PC-3 (cell line): ENCODE data around the gene USP8. TPM values are rescaled to one million over a fixed set of nuclear protein-coding genes. Genes with fewer than 3 reads are reported as not detected.

Experiments used
- ATAC-seq: fragments of 200-7000 bp; cut with Tn5 transposase; 2 replicates; pipeline ENCODE4 v1.9.1; 2020; ENCODE audit warnings: mild to moderate bottlenecking, moderate library complexity
- BruUV-seq: library from RNA; stranded (reverse); fragments of 400-500 nt; replicated peaks from 2 replicates; lab custom pipeline; 2021; lab: Mats Ljungman, UMichigan
- CTCF ChIA-PET: fragments of 300-600 bp; sonication (Branson Sonifier 250); formaldehyde crosslinking; loops from one replicate; lab custom pipeline; 2022; ENCODE audit warnings: antibody characterized with exemption; lab: Charles Lee
- POLR2A ChIA-PET: fragments of 300-600 bp; sonication (Branson Sonifier 250); formaldehyde crosslinking; loops from one replicate; lab custom pipeline; 2022; ENCODE audit warnings: antibody characterized with exemption; ENCODE audit not compliant: unreplicated experiment; lab: Charles Lee
- DNase-seq: peaks from one replicate; pipeline ENCODE4 v3.0.0-alpha.2; 2015
- H2AFZ ChIP-seq: fragments of 300-600 bp; sonication (generic); 2 replicates; pipeline ENCODE4 v1.6.0; 2016; ENCODE audit warnings: antibody characterized with exemption, low read length
- H3F3A ChIP-seq: fragments of 300-600 bp; sonication (generic); one replicate; pipeline ENCODE4 v1.6.0; 2017; ENCODE audit warnings: antibody characterized with exemption, low read length, control low read depth, mild to moderate bottlenecking; ENCODE audit not compliant: unreplicated experiment
- H3K27ac ChIP-seq: fragments of 300-600 bp; sonication (generic); 2 replicates; pipeline ENCODE4 v1.5.1; 2016; ENCODE audit warnings: mild to moderate bottlenecking, low read length
- H3K27me3 ChIP-seq: fragments of 300-600 bp; sonication (generic); 2 replicates; pipeline ENCODE4 v1.6.1; 2016; ENCODE audit warnings: low read length, mixed read lengths
- H3K36me3 ChIP-seq: fragments of 300-600 bp; sonication (generic); 2 replicates; pipeline ENCODE4 v1.6.1; 2016; ENCODE audit warnings: low read depth, mixed run types, low read length, mixed read lengths
- H3K4me1 ChIP-seq: fragments of 300-600 bp; sonication (generic); 2 replicates; pipeline ENCODE4 v1.5.1; 2016; ENCODE audit warnings: low read length; ENCODE audit not compliant: insufficient read depth
- H3K4me2 ChIP-seq: fragments of 300-600 bp; sonication (generic); 2 replicates; pipeline ENCODE4 v1.6.0; 2016; ENCODE audit warnings: low read length
- H3K4me3 ChIP-seq: fragments of 300-600 bp; sonication (generic); 2 replicates; pipeline ENCODE4 v1.5.1; 2016; ENCODE audit warnings: mild to moderate bottlenecking, low read length, mixed read lengths
- H3K79me2 ChIP-seq: fragments of 300-600 bp; sonication (generic); 2 replicates; pipeline ENCODE4 v1.6.1; 2017; ENCODE audit warnings: low read length, mixed read lengths
- H3K9ac ChIP-seq: fragments of 300-600 bp; sonication (generic); 2 replicates; pipeline ENCODE4 v1.6.0; 2016; ENCODE audit warnings: mild to moderate bottlenecking, low read length
- H3K9me2 ChIP-seq: fragments of 300-600 bp; sonication (generic); replicated peaks from 2 replicates; pipeline ENCODE4 v1.6.1; 2016; ENCODE audit warnings: mixed run types, low read length, mixed read lengths
- H3K9me3 ChIP-seq: fragments of 300-600 bp; sonication (generic); 2 replicates; pipeline ENCODE4 v1.6.1; 2016; ENCODE audit warnings: low read length, mixed read lengths
- H4K20me1 ChIP-seq: fragments of 300-600 bp; sonication (generic); 2 replicates; pipeline ENCODE4 v1.6.1; 2016; ENCODE audit warnings: low read length, mixed read lengths
- EZH2 ChIP-seq: fragments of 300-600 bp; sonication (generic); IDR thresholded peaks from one replicate; pipeline ENCODE4 v1.6.1; 2017; ENCODE audit warnings: antibody characterized with exemption, mild to moderate bottlenecking, low read length; ENCODE audit not compliant: unreplicated experiment
- EZH2phosphoT487 ChIP-seq: fragments of 300-600 bp; sonication (generic); IDR thresholded peaks from 2 replicates; pipeline ENCODE4 v1.6.1; 2018; ENCODE audit warnings: mild to moderate bottlenecking, antibody characterized with exemption, low read length, borderline replicate concordance
- intact Hi-C: fragments of 100-400 bp; cut with micrococcal nuclease; formaldehyde crosslinking; loops from 2 replicates; pipeline ENCODE4 v1.9.0; 2023
- total RNA-seq: library from RNA; depleted of rRNA; stranded (reverse); fragments of >200 nt; gene quantifications from 2 replicates; pipeline ENCODE4 v1.2.3, GENCODE V29; 2014
- TF ChIP-seq, protein P1 (sequence below): fragments of 300-600 bp; sonication (generic); conservative IDR thresholded peaks from 2 replicates; pipeline ENCODE4 v1.5.1; 2017; ENCODE audit warnings: antibody characterized with exemption, low read depth, mild to moderate bottlenecking, low read length

Gene USP8
- total RNA-seq, 1 experiment from 2014 or later: 24.6 TPM

DNA sequence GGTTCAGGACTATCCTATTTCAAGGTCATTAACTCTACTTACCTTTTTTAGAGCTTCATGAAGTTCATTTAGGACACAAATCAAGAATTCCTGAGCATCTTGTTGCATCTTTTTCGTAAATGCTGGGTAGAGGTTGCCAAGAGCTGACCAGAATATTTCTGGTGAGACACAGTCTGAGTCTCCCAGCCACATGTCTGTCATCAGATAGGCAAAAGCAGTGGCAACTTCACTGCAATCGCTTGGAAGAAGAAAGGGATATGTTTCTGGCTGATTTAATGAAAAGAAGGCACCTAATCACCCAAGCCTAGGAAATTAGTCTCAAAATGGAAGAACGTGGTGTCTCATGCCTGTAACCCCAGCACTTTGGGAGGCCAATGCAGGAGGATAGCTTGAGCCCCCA lies 119.4 kb downstream of the USP8 start:
- intact Hi-C loops: no loop called here

GRCh38 chr15:50544368-50544767 lies 120.2 kb downstream of the USP8 start:
- no peaks in the 10 kb centered on the region for H3F3A ChIP-seq
- no peak for DNase-seq
- no peak for TF ChIP-seq EZH2
- TF ChIP-seq EZH2phosphoT487: no peak
- TF ChIP-seq, protein P1, sequence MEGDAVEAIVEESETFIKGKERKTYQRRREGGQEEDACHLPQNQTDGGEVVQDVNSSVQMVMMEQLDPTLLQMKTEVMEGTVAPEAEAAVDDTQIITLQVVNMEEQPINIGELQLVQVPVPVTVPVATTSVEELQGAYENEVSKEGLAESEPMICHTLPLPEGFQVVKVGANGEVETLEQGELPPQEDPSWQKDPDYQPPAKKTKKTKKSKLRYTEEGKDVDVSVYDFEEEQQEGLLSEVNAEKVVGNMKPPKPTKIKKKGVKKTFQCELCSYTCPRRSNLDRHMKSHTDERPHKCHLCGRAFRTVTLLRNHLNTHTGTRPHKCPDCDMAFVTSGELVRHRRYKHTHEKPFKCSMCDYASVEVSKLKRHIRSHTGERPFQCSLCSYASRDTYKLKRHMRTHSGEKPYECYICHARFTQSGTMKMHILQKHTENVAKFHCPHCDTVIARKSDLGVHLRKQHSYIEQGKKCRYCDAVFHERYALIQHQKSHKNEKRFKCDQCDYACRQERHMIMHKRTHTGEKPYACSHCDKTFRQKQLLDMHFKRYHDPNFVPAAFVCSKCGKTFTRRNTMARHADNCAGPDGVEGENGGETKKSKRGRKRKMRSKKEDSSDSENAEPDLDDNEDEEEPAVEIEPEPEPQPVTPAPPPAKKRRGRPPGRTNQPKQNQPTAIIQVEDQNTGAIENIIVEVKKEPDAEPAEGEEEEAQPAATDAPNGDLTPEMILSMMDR: no peak
- ChIA-PET CTCF (no interaction called here), POLR2A (no interaction called here)
- no peak overlapping the region for H3K4me3 ChIP-seq
- intact Hi-C loops: no loop called here
- no peak overlapping the region for H2AFZ ChIP-seq
- no peaks in the 10 kb centered on the region for H4K20me1 ChIP-seq
- no peak overlapping the region for H3K9ac ChIP-seq
- H3K27me3 ChIP-seq: no peaks in the 10 kb centered on the region
- H3K9me3 ChIP-seq: no peaks in the 10 kb centered on the region
- H3K9me2 ChIP-seq: no peaks in the 10 kb centered on the region
- no peak overlapping the region for H3K27ac ChIP-seq
- no TSS peak for BruUV-seq
- H3K4me2 ChIP-seq: no peak overlapping the region
- no peaks in the 10 kb centered on the region for H3K79me2 ChIP-seq
- no peaks in the 10 kb centered on the region for H3K4me1 ChIP-seq
- no peaks in the 10 kb centered on the region for H3K36me3 ChIP-seq
- no peak for ATAC-seq

More for the DNA sequence above, 119.4 kb downstream of the USP8 start:
- Histone ChIP-seq H3K27ac (no peak overlapping the region), H3K4me1 (no peaks in the 10 kb centered on the region), H3K9me3 (no peaks in the 10 kb centered on the region), H3K9me2 (no peaks in the 10 kb centered on the region), H2AFZ (no peak overlapping the region), H3K27me3 (no peaks in the 10 kb centered on the region), H3K4me2 (no peak overlapping the region), H3K9ac (no peak overlapping the region), H3F3A (no peaks in the 10 kb centered on the region), H3K79me2 (no peaks in the 10 kb centered on the region), H3K36me3 (no peaks in the 10 kb centered on the region), H4K20me1 (no peaks in the 10 kb centered on the region), H3K4me3 (no peak overlapping the region)
- no peak for TF ChIP-seq EZH2phosphoT487
- TF ChIP-seq EZH2: no peak
- TF ChIP-seq, protein P1: no peak
- ATAC-seq: no peak
- POLR2A ChIA-PET: no interaction called here
- BruUV-seq: no TSS peak
- CTCF ChIA-PET: no interaction called here
- DNase-seq: no peak

DNA sequence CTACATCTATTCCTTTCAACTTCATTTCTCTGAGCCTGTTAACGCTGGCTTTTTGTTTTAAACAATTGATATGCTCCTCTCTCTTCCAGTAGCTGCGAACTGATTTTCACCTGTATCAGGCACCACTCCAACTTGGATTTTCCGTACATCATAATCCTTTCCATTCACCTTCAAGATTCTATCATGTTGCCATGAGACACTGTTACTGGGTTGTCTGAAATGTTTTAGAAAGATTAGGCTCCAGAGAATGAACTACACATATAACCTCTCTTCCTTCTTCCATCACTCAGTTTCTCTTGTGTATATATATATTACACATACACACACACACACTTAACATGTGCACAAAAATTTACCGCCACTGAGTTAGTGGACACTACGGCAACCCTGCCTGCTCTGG lies 122.4 kb downstream of the USP8 start, which contains the start of gene USP50:
TSS of gene USP50 (minus strand) at position 101 of the 400 bp plus-strand sequence. CDS start 141 bp downstream, outside the sequence.
- POLR2A ChIA-PET: no interaction called here
- H3K27ac ChIP-seq: no peak within 1 kb of the TSS
- BruUV-seq: no TSS peak
- H2AFZ ChIP-seq: no peak within 1 kb of the TSS
- no peak for TF ChIP-seq EZH2
- TF ChIP-seq, protein P1: no peak
- no peak for TF ChIP-seq EZH2phosphoT487
- H3K9ac ChIP-seq: no peak within 1 kb of the TSS
- H3K9me3 ChIP-seq: no peaks in the 10 kb centered on the region
- DNase-seq (no peak), ATAC-seq (no peak)
- H3K27me3 ChIP-seq: no peaks in the 10 kb centered on the region
- no peak within 1 kb of the TSS for H3K4me2 ChIP-seq
- H3K4me1 ChIP-seq: no peaks in the 10 kb centered on the region
- no peaks in the 10 kb centered on the region for H3K36me3 ChIP-seq
- no peaks in the 10 kb centered on the region for H3K9me2 ChIP-seq
- no peak within 1 kb of the TSS for H3K4me3 ChIP-seq
- CTCF ChIA-PET: no interaction called here
- intact Hi-C loops: no loop called here
- H3F3A ChIP-seq: no peaks in the 10 kb centered on the region
- no peaks in the 10 kb centered on the region for H3K79me2 ChIP-seq
- no peaks in the 10 kb centered on the region for H4K20me1 ChIP-seq
